ENCODE results near the gene BAG3.

DNA sequence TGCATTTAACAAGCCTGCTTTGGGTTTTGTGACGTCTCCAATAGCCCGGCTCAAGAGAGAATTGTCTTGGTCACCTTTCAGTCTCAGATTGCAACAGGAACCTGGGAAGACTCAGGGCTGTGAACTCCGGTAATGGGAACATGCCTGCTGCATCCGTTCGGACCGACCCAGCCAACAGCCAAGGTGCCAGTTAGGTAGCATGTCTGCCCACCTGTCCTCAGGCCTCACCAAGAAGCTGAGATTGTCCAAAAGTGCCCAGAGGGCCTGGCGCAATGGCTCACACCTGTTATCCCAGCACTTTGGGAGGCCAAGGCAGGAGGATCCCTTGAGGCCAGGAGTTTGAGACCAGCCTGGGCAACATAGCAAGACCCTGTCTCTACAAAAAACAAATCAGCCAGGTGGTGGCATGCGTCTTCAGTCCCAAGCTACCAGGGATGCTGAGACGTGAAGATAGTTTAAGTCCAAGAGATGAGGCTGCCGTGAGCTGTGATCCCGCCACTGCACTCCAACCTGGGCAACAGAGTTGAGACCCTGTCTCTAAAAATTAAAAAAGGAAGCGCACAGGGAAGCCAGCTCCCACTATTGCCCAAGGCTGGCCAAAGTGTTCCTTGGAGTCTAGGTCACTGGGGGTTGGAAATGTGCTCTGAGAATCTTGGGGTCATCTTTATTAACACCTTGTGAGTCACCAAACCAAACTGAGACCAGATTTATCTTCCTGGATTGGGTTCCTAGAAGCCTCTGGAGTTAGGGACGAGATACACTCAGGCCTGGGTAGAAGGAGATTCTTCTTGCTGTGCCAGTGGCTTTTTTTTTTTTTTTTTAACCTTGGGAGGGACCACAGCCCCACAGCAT, 26.9 kb downstream of the BAG3 start:
- no peak for TF ChIP-seq POLR2A (IDR thresholded peaks at IDR 0.05)
- TF ChIP-seq, protein P1, sequence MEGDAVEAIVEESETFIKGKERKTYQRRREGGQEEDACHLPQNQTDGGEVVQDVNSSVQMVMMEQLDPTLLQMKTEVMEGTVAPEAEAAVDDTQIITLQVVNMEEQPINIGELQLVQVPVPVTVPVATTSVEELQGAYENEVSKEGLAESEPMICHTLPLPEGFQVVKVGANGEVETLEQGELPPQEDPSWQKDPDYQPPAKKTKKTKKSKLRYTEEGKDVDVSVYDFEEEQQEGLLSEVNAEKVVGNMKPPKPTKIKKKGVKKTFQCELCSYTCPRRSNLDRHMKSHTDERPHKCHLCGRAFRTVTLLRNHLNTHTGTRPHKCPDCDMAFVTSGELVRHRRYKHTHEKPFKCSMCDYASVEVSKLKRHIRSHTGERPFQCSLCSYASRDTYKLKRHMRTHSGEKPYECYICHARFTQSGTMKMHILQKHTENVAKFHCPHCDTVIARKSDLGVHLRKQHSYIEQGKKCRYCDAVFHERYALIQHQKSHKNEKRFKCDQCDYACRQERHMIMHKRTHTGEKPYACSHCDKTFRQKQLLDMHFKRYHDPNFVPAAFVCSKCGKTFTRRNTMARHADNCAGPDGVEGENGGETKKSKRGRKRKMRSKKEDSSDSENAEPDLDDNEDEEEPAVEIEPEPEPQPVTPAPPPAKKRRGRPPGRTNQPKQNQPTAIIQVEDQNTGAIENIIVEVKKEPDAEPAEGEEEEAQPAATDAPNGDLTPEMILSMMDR (IDR thresholded peaks at IDR 0.05): no peak
- no peak for TF ChIP-seq EP300 (IDR thresholded peaks at IDR 0.05)

Data from tibial nerve (tissue), 4 donors.